Lower lobe of right lung (tissue), 2 donors: ENCODE results near the gene ACAP1. TPM values are rescaled to one million over a fixed set of nuclear protein-coding genes. Genes with fewer than 3 reads are reported as not detected.

ENCODE experiments used
- ATAC-seq, 2 donors: fragments of 200-7000 bp; cut with Tn5 transposase; one replicate each; pipeline ENCODE4 v1.9.1; 2020 to 2022; ENCODE audit warnings: mild to moderate bottlenecking in 2 of 2, moderate library complexity in 2 of 2
- DNase-seq: peaks from one replicate; pipeline ENCODE4 v3.0.0-alpha.2; 2020
- H3K27ac ChIP-seq: fragments of 200-600 bp; one replicate; pipeline ENCODE4 v1.8.0; 2022
- H3K27me3 ChIP-seq: fragments of 200-600 bp; one replicate; pipeline ENCODE4 v1.8.0; 2022; ENCODE audit warnings: low read depth
- H3K36me3 ChIP-seq: fragments of 200-600 bp; one replicate; pipeline ENCODE4 v1.8.0; 2022; ENCODE audit warnings: mild to moderate bottlenecking
- H3K4me1 ChIP-seq: fragments of 200-600 bp; one replicate; pipeline ENCODE4 v1.8.0; 2022
- H3K4me3 ChIP-seq: fragments of 200-600 bp; one replicate; pipeline ENCODE4 v1.8.0; 2022; ENCODE audit warnings: mild to moderate bottlenecking
- H3K9me3 ChIP-seq: fragments of 200-600 bp; one replicate; pipeline ENCODE4 v1.8.0; 2022
- CTCF ChIP-seq: fragments of 200-600 bp; IDR thresholded peaks from one replicate; pipeline ENCODE4 v1.8.0; 2022; ENCODE audit warnings: antibody characterized with exemption, mild to moderate bottlenecking
- intact Hi-C: fragments of 100-400 bp; cut with DNase I; formaldehyde crosslinking; loops from one replicate; pipeline ENCODE4 v1.11.0; 2022
- total RNA-seq: library from RNA; stranded (reverse); fragmentation: NEBNext Ultra II Directional; extraction: Animal tissue kit (Norgen Biotek cat#: 25700); gene quantifications from one replicate; pipeline ENCODE4 v1.2.1, GENCODE V29; 2021
- donor health status: DM: no; HTN: yes; CAD: no; lungs with severe emphysema.

Gene ACAP1
- total RNA-seq, 1 donor from 2014 or later, result 26.5 TPM

DNA sequence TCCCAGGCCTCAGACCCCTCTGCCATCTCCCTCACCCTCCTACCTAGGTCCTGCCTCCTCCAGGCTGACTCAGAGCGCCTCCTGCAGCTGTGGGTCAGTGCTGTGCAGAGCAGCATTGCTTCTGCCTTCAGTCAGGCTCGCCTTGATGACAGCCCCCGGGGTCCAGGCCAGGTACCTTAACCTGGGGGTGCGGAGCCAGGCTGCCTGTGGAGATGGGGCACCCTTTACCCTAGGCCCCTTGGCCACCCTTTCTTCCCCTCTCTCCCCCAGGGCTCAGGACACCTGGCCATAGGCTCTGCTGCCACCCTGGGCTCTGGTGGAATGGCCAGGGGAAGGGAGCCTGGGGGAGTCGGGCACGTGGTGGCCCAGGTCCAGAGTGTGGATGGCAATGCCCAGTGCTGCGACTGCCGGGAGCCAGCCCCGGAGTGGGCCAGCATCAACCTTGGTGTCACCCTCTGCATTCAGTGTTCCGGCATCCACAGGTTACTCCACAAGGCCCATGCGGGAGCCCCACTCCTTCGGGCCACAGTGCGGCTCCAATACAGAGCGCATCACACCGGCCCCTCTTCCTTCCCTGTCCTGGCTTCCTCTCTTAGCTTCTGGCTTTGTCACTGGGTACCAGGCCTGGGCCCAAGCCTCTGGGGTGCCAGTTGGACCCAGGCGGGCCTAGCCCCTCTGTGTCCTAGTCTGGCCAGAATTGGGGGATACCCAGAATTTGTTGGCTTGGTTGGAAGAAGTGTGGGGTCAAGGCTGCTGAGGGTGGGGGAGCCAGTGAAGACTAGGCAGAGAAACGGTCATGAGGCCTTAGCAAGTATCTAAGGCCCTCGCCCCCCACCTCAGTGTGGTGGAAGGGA lies 10.7 kb downstream of the ACAP1 start:
- ATAC-seq (no peak), DNase-seq (no peak)
- no peak for TF ChIP-seq CTCF
- intact Hi-C loops, result no loop called here
- H3K4me3 ChIP-seq, result no peak overlapping the region
- no peaks in the 10 kb centered on the region for H3K9me3 ChIP-seq
- H3K36me3 ChIP-seq, result peaks cover 4% of the 10 kb centered on the region
- H3K27me3 ChIP-seq, result peaks cover 5% of the 10 kb centered on the region
- H3K27ac ChIP-seq, result no peak overlapping the region
- peaks cover 20% of the 10 kb centered on the region for H3K4me1 ChIP-seq

DNA sequence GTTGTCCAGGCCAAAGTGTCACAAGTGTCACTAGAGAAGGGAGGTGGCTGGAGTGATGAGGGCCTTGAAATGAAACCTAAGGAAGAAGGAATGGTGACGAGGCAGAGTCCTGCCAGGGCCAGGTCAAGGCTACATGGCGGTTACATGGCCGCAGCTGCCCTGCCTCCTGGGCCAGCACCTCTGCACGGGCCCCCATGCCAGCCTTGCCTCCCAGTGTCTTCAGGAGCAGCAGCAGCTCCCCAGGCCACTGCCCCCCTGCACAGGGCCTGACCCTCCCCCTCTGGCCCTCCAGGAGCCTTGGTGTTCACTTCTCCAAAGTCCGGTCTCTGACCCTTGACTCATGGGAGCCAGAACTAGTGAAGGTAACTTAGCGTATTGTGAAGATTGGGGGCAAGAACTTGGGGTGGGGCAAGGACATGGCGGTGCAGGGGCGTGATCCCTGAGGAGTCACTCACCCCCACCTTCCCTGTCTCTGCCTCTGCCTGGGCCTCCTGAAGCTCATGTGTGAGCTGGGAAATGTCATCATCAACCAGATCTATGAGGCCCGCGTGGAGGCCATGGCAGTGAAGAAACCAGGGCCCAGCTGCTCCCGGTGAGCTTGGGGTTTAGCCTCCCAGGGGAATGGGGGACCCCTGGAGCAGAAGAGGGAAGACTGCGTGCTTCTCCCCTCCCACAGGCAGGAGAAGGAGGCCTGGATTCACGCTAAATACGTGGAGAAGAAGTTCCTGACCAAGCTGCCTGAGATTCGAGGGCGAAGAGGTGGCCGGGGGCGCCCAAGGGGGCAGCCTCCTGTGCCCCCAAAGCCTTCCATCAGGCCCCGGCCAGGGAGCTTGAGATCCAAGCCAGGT lies 11.5 kb downstream of the ACAP1 start:
- H3K9me3 ChIP-seq, result no peaks in the 10 kb centered on the region
- no peak for DNase-seq
- no peak overlapping the region for H3K4me3 ChIP-seq
- no peak overlapping the region for H3K27ac ChIP-seq
- ATAC-seq, result no peak
- no peaks in the 10 kb centered on the region for H3K27me3 ChIP-seq
- peaks cover 26% of the 10 kb centered on the region for H3K4me1 ChIP-seq
- intact Hi-C loops, result no loop called here
- H3K36me3 ChIP-seq, result no peaks in the 10 kb centered on the region
- no peak for TF ChIP-seq CTCF

DNA sequence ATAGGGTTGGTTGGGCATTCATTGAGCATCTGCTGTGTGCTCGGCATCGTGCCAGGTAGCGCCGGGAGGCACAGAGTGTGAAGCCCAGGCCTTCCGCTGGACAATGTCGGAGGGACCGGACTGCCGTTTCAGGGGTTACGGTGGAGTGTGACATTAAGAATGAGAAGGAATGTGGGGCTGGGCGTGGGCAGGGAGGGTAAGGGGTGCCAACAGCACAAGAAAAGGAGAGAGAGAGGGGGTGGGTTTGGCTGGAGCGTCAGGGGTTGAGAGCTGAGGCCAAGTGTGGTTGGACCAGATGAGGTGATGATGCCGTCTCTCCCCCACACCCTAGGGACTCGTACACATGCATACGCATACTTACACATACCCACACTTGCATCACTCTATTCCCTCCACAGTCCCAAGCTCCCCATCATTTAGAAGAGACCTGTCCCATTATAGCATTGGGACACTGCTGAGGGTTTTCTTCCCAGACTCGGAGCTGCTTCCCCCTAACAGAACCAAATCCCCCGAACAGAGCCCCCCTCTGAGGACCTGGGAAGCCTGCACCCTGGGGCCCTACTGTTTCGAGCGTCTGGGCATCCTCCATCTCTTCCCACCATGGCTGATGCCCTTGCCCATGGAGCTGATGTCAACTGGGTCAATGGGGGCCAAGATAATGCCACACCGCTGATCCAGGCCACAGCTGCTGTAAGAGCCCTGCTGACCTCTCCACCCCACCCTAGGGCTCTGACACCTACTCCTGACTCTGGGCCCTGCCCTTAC lies 12.3 kb downstream of the ACAP1 start:
- Histone ChIP-seq H3K36me3 (no peaks in the 10 kb centered on the region), H3K4me3 (no peak overlapping the region), H3K9me3 (no peaks in the 10 kb centered on the region), H3K4me1 (peaks cover 35% of the 10 kb centered on the region), H3K27ac (no peak overlapping the region), H3K27me3 (no peaks in the 10 kb centered on the region)
- ATAC-seq, result no peak
- intact Hi-C loops, result no loop called here
- no peak for TF ChIP-seq CTCF
- no peak for DNase-seq

- DNase-seq, result peak; percentile 95
- Histone ChIP-seq H3K4me1 (peaks cover 57% of the 10 kb centered on the region), H3K4me3 (peak within 1 kb of the TSS; percentile 87), H3K36me3 (no peaks in the 10 kb centered on the region), H3K9me3 (no peaks in the 10 kb centered on the region), H3K27me3 (no peaks in the 10 kb centered on the region), H3K27ac (peak within 1 kb of the TSS; percentile 96)
- intact Hi-C loops, result no loop called here
- ATAC-seq, result peak; percentile 88 to 89
- TF ChIP-seq CTCF, result no peak
Observed at GRCh38 chr17:7351665-7352502, 15.6 kb downstream of the ACAP1 start, which contains the start of gene KCTD11. Gene KCTD11, plus strand, starts transcription at chr17:7352162.
